SK-N-SH (cell line): ENCODE measurements around the gene FGGY.
A peak's percentile ranks its signal among the peaks of the same experiment; 100 is the strongest.

Source experiments
- EP300 ChIP-seq, 2 experiments: IDR thresholded peaks; 2 replicates each; pipeline versions ENCODE4 v1.4.0 to v1.6.1; 2012; ENCODE audit warnings: borderline replicate concordance in 1 of 2, low read depth in 1 of 2, low read length in 1 of 2
- POLR2AphosphoS5 ChIP-seq: IDR thresholded peaks from 2 replicates; pipeline ENCODE4 v1.6.1; 2012; ENCODE audit warnings: low read depth, low read length
- RFX5 ChIP-seq: IDR thresholded peaks from 2 replicates; pipeline ENCODE4 v1.6.1; 2012; ENCODE audit warnings: mild to moderate bottlenecking, improper control_type of control experiment, low read length
- SIN3A ChIP-seq: IDR thresholded peaks from 2 replicates; pipeline ENCODE4 v1.6.1; 2012; ENCODE audit warnings: low read depth, mild to moderate bottlenecking, low read length, moderate library complexity, borderline replicate concordance
- TF ChIP-seq, protein P1 (sequence below): fragments of 200-600 bp; sonication (generic); IDR thresholded peaks from 2 replicates; pipeline ENCODE4 v1.6.1; 2017; ENCODE audit warnings: antibody characterized with exemption, mild to moderate bottlenecking, moderate library complexity
- TF ChIP-seq, protein P2 (sequence below): fragments of 150-350 bp; IDR thresholded peaks from 2 replicates; pipeline ENCODE4 v1.6.1; 2017; ENCODE audit warnings: antibody characterized with exemption, low read length, low read depth, borderline replicate concordance
- TF ChIP-seq, protein P3 (sequence below): IDR thresholded peaks from 2 replicates; pipeline ENCODE4 v1.6.1; 2012; ENCODE audit warnings: mild to moderate bottlenecking, low read depth, low read length, moderate library complexity

DNA sequence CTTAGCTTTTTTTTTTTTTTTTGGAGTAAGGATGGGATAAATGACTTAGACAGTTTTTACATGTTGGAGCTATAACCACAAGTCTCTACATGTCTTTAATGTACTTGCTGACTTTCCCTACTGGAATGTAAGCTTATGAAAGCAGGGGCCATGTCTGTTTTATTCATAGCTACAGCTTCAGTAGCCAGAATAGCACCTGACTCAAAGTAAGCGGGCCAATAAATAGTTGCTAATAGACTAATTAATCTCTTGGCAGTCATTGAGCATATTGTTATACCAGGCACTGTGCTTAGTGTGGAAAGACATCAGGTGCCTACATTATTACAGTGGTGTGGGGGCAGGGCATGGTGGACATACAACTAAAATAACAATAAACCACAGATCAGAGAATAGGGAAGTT lies 433.4 kb downstream of the FGGY start:
- TF ChIP-seq, protein P1, sequence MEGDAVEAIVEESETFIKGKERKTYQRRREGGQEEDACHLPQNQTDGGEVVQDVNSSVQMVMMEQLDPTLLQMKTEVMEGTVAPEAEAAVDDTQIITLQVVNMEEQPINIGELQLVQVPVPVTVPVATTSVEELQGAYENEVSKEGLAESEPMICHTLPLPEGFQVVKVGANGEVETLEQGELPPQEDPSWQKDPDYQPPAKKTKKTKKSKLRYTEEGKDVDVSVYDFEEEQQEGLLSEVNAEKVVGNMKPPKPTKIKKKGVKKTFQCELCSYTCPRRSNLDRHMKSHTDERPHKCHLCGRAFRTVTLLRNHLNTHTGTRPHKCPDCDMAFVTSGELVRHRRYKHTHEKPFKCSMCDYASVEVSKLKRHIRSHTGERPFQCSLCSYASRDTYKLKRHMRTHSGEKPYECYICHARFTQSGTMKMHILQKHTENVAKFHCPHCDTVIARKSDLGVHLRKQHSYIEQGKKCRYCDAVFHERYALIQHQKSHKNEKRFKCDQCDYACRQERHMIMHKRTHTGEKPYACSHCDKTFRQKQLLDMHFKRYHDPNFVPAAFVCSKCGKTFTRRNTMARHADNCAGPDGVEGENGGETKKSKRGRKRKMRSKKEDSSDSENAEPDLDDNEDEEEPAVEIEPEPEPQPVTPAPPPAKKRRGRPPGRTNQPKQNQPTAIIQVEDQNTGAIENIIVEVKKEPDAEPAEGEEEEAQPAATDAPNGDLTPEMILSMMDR, result no peak
- TF ChIP-seq, protein P2, sequence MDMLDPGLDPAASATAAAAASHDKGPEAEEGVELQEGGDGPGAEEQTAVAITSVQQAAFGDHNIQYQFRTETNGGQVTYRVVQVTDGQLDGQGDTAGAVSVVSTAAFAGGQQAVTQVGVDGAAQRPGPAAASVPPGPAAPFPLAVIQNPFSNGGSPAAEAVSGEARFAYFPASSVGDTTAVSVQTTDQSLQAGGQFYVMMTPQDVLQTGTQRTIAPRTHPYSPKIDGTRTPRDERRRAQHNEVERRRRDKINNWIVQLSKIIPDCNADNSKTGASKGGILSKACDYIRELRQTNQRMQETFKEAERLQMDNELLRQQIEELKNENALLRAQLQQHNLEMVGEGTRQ, result no peak
- no peak for TF ChIP-seq SIN3A
- peak in 1 of 2 experiments; percentile 44; a peak in 1 of 4 replicates for TF ChIP-seq EP300 (IDR thresholded peaks at IDR 0.05; ENCODE audit: borderline replicate concordance in 1 of 2, low read depth in 1 of 2, low read length in 1 of 2)
- no peak; the same call in 1 of the 2 replicates for TF ChIP-seq POLR2AphosphoS5
- no peak for TF ChIP-seq RFX5
- TF ChIP-seq, protein P3, sequence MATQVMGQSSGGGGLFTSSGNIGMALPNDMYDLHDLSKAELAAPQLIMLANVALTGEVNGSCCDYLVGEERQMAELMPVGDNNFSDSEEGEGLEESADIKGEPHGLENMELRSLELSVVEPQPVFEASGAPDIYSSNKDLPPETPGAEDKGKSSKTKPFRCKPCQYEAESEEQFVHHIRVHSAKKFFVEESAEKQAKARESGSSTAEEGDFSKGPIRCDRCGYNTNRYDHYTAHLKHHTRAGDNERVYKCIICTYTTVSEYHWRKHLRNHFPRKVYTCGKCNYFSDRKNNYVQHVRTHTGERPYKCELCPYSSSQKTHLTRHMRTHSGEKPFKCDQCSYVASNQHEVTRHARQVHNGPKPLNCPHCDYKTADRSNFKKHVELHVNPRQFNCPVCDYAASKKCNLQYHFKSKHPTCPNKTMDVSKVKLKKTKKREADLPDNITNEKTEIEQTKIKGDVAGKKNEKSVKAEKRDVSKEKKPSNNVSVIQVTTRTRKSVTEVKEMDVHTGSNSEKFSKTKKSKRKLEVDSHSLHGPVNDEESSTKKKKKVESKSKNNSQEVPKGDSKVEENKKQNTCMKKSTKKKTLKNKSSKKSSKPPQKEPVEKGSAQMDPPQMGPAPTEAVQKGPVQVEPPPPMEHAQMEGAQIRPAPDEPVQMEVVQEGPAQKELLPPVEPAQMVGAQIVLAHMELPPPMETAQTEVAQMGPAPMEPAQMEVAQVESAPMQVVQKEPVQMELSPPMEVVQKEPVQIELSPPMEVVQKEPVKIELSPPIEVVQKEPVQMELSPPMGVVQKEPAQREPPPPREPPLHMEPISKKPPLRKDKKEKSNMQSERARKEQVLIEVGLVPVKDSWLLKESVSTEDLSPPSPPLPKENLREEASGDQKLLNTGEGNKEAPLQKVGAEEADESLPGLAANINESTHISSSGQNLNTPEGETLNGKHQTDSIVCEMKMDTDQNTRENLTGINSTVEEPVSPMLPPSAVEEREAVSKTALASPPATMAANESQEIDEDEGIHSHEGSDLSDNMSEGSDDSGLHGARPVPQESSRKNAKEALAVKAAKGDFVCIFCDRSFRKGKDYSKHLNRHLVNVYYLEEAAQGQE, result no peak
